Smooth muscle cell (in vitro differentiated cells): ENCODE data around the gene PERCC1. TPM values are rescaled to one million over a fixed set of nuclear protein-coding genes. Genes with fewer than 3 reads are reported as not detected.
"Not testable (repeated sequence)": the region's sequence is repeated elsewhere in the genome, so short reads cannot be mapped to it uniquely, and the experiment has no call there.

Source experiments
- DNase-seq: peaks from one replicate; lab custom pipeline; 2025; ENCODE audit not compliant: unreplicated experiment; lab: John Stamatoyannopoulos, UW
- H2AFZ ChIP-seq: fragments of 200-600 bp; sonication (generic); 2 replicates; pipeline ENCODE4 v1.6.0; 2016; ENCODE audit warnings: antibody characterized with exemption, low read depth, mild to moderate bottlenecking
- H3F3A ChIP-seq: fragments of 200-600 bp; sonication (generic); 2 replicates; pipeline ENCODE4 v1.6.0; 2017; ENCODE audit warnings: antibody characterized with exemption, low read depth
- H3K27ac ChIP-seq: fragments of 200-600 bp; sonication (generic); 2 replicates; pipeline ENCODE4 v1.5.1; 2016; ENCODE audit warnings: low read depth, mild to moderate bottlenecking
- H3K27me3 ChIP-seq: fragments of 200-600 bp; sonication (generic); 2 replicates; pipeline ENCODE4 v1.6.1; 2016; ENCODE audit warnings: low read depth, mild to moderate bottlenecking
- H3K36me3 ChIP-seq: fragments of 200-600 bp; sonication (generic); 2 replicates; pipeline ENCODE4 v1.5.1; 2016; ENCODE audit warnings: low read depth
- H3K4me1 ChIP-seq: fragments of 200-600 bp; sonication (generic); 2 replicates; pipeline ENCODE4 v1.5.1; 2016; ENCODE audit warnings: low read depth
- H3K4me2 ChIP-seq: fragments of 200-600 bp; sonication (generic); 2 replicates; pipeline ENCODE4 v1.6.0; 2016; ENCODE audit warnings: mild to moderate bottlenecking
- H3K4me3 ChIP-seq: fragments of 200-600 bp; sonication (generic); 2 replicates; pipeline ENCODE4 v1.5.1; 2016; ENCODE audit warnings: mild to moderate bottlenecking
- H3K79me2 ChIP-seq: fragments of 200-600 bp; sonication (generic); 2 replicates; pipeline ENCODE4 v1.6.0; 2016; ENCODE audit warnings: low read depth, mild to moderate bottlenecking
- H3K9ac ChIP-seq: fragments of 200-600 bp; sonication (generic); 2 replicates; pipeline ENCODE4 v1.6.0; 2016; ENCODE audit warnings: low read depth
- H3K9me3 ChIP-seq: fragments of 200-600 bp; sonication (generic); replicated peaks from 2 replicates; pipeline ENCODE4 v1.5.1; 2016; ENCODE audit warnings: low read depth
- H4K20me1 ChIP-seq: fragments of 200-600 bp; sonication (generic); 2 replicates; pipeline ENCODE4 v1.6.0; 2016; ENCODE audit warnings: low read depth
- WGBS: methylation state at CpG from one replicate; pipeline ENCODE4 v1.1.7; 2016; ENCODE audit warnings: low lambda C conversion rate; 5-methylcytosine and 5-hydroxymethylcytosine counted together
- polyA plus RNA-seq: library from polyadenylated mRNA; unstranded; fragments of >200 nt; fragmentation: Nextera tagmentation; extraction: Ambion mirVana; gene quantifications from 2 replicates; pipeline ENCODE4 v1.2.1, GENCODE V29; 2016
- total RNA-seq: library from RNA; depleted of rRNA; stranded (reverse); fragments of >200 nt; gene quantifications from 2 replicates; pipeline ENCODE4 v1.2.3, GENCODE V29; 2014
- TF ChIP-seq, protein P1 (sequence below): fragments of 200-600 bp; sonication (generic); IDR thresholded peaks from 2 replicates; pipeline ENCODE4 v1.5.1; 2017; ENCODE audit warnings: borderline replicate concordance, mild to moderate bottlenecking, antibody characterized with exemption; ENCODE audit not compliant: insufficient read depth, poor library complexity, severe bottlenecking

The PERCC1 gene
- total and polyA plus RNA-seq, 2 experiments from 2014 or later: not detected

DNA sequence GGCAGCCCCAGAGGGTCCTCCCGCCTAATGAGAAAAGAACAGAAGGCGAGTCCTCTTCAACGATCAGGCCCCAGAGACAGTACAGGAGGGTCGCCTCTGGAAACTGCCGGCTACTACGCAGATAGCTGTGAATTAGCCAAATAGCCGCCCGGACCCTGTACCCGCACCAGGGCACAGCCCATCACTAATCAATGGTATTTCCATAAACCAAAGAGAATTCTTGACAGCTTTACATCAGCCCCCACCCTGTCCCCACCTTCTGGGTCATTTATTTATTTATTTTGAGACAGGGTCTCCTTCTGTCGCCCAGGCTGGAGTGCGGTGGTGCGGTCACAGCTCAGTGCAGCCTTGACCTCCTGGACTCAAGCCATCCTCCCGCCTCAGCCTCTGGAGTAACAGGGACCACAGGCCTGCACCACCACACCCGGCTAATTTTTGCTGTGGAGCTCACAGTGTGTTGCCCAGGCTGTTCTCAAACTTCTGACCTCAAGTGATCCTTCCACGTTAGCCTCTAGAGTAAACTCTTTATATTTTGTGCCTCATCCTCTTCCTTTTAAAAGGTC lies 44.8 kb downstream of the PERCC1 start:
- peak overlapping the region; percentile 98 for H2AFZ ChIP-seq
- TF ChIP-seq, protein P1, sequence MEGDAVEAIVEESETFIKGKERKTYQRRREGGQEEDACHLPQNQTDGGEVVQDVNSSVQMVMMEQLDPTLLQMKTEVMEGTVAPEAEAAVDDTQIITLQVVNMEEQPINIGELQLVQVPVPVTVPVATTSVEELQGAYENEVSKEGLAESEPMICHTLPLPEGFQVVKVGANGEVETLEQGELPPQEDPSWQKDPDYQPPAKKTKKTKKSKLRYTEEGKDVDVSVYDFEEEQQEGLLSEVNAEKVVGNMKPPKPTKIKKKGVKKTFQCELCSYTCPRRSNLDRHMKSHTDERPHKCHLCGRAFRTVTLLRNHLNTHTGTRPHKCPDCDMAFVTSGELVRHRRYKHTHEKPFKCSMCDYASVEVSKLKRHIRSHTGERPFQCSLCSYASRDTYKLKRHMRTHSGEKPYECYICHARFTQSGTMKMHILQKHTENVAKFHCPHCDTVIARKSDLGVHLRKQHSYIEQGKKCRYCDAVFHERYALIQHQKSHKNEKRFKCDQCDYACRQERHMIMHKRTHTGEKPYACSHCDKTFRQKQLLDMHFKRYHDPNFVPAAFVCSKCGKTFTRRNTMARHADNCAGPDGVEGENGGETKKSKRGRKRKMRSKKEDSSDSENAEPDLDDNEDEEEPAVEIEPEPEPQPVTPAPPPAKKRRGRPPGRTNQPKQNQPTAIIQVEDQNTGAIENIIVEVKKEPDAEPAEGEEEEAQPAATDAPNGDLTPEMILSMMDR: no peak
- no peaks in the 10 kb centered on the region for H4K20me1 ChIP-seq
- peaks cover 37% of the 10 kb centered on the region for H3K79me2 ChIP-seq
- H3K4me3 ChIP-seq: peak overlapping the region; percentile 77
- H3K4me2 ChIP-seq: peak overlapping the region; percentile 94
- peak overlapping the region; percentile 67 for H3K27ac ChIP-seq
- no peaks in the 10 kb centered on the region for H3K27me3 ChIP-seq
- H3F3A ChIP-seq: no peaks in the 10 kb centered on the region
- H3K9ac ChIP-seq: peak overlapping the region; percentile 95
- H3K4me1 ChIP-seq: peaks cover 7% of the 10 kb centered on the region
- H3K36me3 ChIP-seq: no peaks in the 10 kb centered on the region
- 82% methylated on average over 15 of the region's 15 CpGs for WGBS
- no peaks in the 10 kb centered on the region for H3K9me3 ChIP-seq
- DNase-seq: no peak

DNA sequence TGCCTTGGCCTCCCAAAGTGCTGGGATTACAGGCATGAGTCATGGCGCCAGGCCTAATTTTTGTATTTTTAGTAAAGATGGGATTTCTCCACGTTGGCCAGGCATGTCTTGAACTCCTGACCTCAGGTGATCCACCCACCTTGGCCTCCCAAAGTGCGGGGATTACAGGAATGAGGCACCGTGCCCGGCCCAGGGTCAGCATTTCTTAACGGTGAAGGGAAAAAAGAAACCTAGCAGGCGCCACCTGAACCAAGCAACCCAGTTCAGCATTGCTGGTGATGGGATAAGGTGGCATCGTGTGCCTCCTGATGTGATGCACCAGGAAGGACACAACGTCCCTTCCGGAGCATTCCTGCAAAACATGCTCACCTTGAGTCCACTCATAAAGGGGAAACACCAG lies 46.2 kb downstream of the PERCC1 start:
- Histone ChIP-seq H3K9me3 (no peaks in the 10 kb centered on the region), H3K9ac (no peak overlapping the region), H3K36me3 (no peaks in the 10 kb centered on the region), H4K20me1 (no peaks in the 10 kb centered on the region), H3K27me3 (no peaks in the 10 kb centered on the region), H3K4me2 (no peak overlapping the region), H3K4me1 (peaks cover 7% of the 10 kb centered on the region), H3K27ac (no peak overlapping the region), H3F3A (no peaks in the 10 kb centered on the region), H2AFZ (no peak overlapping the region), H3K4me3 (no peak overlapping the region), H3K79me2 (peaks cover 26% of the 10 kb centered on the region)
- 96% methylated on average over 10 of the region's 10 CpGs for WGBS
- DNase-seq: no peak
- TF ChIP-seq, protein P1: no peak

DNA sequence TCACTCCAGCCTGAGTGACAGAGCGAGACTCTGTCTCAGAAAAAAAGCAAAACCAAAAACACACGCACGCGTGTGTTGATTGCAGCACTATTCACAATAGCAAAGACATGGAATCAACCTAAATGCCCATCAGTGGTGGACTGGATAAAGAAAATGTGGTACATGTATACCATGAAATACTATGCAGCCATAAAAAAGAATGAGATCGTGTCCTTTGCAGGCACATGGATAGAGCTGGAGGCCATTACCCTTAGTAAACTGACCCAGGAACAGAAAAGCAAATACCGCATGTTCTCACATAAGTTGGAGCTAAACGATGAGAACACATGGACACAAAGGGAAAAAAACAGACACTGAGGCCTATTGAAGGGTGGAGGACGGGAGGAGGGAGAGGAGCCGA lies 48.1 kb downstream of the PERCC1 start:
- not testable (repeated sequence) for H3K9ac ChIP-seq, H3K4me3 ChIP-seq, H3K4me1 ChIP-seq, H4K20me1 ChIP-seq, H3K79me2 ChIP-seq, H3F3A ChIP-seq, H2AFZ ChIP-seq, H3K9me3 ChIP-seq, H3K27me3 ChIP-seq, H3K27ac ChIP-seq, DNase-seq, H3K36me3 ChIP-seq, H3K4me2 ChIP-seq
- WGBS: 95% methylated on average over 9 of the region's 9 CpGs

DNA sequence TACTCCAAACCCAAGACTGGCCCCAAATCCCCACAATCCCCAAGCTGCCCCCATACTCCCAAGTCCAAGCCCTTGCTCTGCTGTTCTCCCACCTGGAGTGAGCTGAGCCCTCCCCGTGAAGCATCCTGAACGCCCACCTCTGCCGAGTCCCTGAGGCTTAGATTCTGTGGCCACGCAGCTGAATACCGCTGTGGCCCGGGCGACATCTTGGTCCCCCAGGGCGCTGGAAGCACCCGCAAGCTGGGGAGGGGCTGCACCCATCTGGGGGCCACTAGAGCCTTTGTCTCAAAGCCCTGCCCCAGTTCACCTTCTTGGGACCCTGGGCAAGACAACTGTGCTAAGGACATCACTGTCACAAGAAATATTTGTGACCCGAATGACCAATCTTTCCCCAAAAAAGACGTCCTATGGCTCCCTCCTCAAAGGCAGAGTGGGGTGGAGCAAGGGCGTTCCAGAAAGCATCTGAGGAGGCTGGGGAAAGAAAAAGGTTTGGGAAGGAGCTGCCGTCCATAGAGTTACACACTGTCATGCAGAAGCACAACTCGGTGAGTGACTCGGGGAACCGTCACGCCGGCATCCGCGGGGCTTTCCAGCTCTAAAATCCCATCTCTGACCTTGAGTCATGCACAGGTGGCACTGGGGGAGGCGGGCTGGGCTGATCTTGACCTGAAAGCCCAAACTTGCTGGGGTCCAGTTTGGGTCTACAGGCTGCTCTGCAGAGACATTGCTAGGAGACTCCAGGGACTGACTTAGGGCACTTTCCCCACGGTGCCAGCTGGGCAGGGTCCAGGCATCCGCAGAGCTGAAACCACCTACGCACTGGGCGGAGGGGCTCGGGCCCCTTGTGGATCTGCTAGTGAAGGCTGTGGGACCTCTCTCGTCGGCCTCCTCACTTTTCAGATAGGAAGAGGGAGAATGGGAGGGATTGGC lies 51.3 kb downstream of the PERCC1 start:
- H3K27ac ChIP-seq: no peak overlapping the region
- H3K36me3 ChIP-seq: no peaks in the 10 kb centered on the region
- no peak overlapping the region for H3K4me2 ChIP-seq
- H2AFZ ChIP-seq: no peak overlapping the region
- H3K27me3 ChIP-seq: no peaks in the 10 kb centered on the region
- no peaks in the 10 kb centered on the region for H4K20me1 ChIP-seq
- H3K4me3 ChIP-seq: no peak overlapping the region
- H3K9me3 ChIP-seq: no peaks in the 10 kb centered on the region
- TF ChIP-seq, protein P1: no peak
- no peaks in the 10 kb centered on the region for H3F3A ChIP-seq
- no peak for DNase-seq
- no peaks in the 10 kb centered on the region for H3K4me1 ChIP-seq
- no peak overlapping the region for H3K9ac ChIP-seq
- no peaks in the 10 kb centered on the region for H3K79me2 ChIP-seq
- WGBS: 87% methylated on average over 28 of the region's 28 CpGs

Other genes starting within 250 kb of the PERCC1 start
- gene TPSG1, start 205.8 kb upstream of the PERCC1 start, total RNA-seq: not detected in 2 replicates
- gene TPSG1, start 205.8 kb upstream of the PERCC1 start, polyA plus RNA-seq: not detected in 2 replicates
- not detected in 2 replicates for gene TPSB2, start 200.9 kb upstream of the PERCC1 start, total RNA-seq
- not detected in 2 replicates for gene TPSB2, start 200.9 kb upstream of the PERCC1 start, polyA plus RNA-seq
- not detected in 2 replicates for gene TPSAB1, start 190.4 kb upstream of the PERCC1 start, total RNA-seq
- gene TPSAB1, start 190.4 kb upstream of the PERCC1 start, polyA plus RNA-seq: not detected in 2 replicates
- not detected in 2 replicates for gene TPSD1, start 175.0 kb upstream of the PERCC1 start, total RNA-seq
- gene TPSD1, start 175.0 kb upstream of the PERCC1 start, polyA plus RNA-seq: not detected in 2 replicates
- 51.5 and 95.9 TPM in 2 replicates for gene UBE2I, start 121.4 kb upstream of the PERCC1 start, total RNA-seq
- gene UBE2I, start 121.4 kb upstream of the PERCC1 start, polyA plus RNA-seq: 169 and 180 TPM in 2 replicates
- 0.31 TPM in 1 of 2 replicates, not detected in the other for gene BAIAP3, start 97.4 kb upstream of the PERCC1 start, total RNA-seq
- 0.34 and 0.51 TPM in 2 replicates for gene BAIAP3, start 97.4 kb upstream of the PERCC1 start, polyA plus RNA-seq
- 54.9 and 55.2 TPM in 2 replicates for gene TSR3, start 79.2 kb upstream of the PERCC1 start, total RNA-seq
- gene TSR3, start 79.2 kb upstream of the PERCC1 start, polyA plus RNA-seq: 142 TPM in 2 replicates
- gene GNPTG, start 79.1 kb upstream of the PERCC1 start, total RNA-seq: 28.0 and 34.4 TPM in 2 replicates
- 73.3 and 79.2 TPM in 2 replicates for gene GNPTG, start 79.1 kb upstream of the PERCC1 start, polyA plus RNA-seq
- 5.2 and 8.2 TPM in 2 replicates for gene UNKL, start 16.4 kb upstream of the PERCC1 start, total RNA-seq
- gene UNKL, start 16.4 kb upstream of the PERCC1 start, polyA plus RNA-seq: 6.2 and 9.3 TPM in 2 replicates
- 17.2 and 21.8 TPM in 2 replicates for gene UQCC4, start 10.3 kb upstream of the PERCC1 start, total RNA-seq
- 29.6 and 33.0 TPM in 2 replicates for gene UQCC4, start 10.3 kb upstream of the PERCC1 start, polyA plus RNA-seq
- not detected in 2 replicates for gene CCDC154, start 13.5 kb downstream of the PERCC1 start, total RNA-seq
- 0.24 and 1.0 TPM in 2 replicates for gene CCDC154, start 13.5 kb downstream of the PERCC1 start, polyA plus RNA-seq
- 15.6 and 25.9 TPM in 2 replicates for gene CLCN7, start 44.0 kb downstream of the PERCC1 start, total RNA-seq
- 45.2 and 59.9 TPM in 2 replicates for gene CLCN7, start 44.0 kb downstream of the PERCC1 start, polyA plus RNA-seq
- not detected in 2 replicates for gene PTX4, start 57.9 kb downstream of the PERCC1 start, total RNA-seq
- not detected in 2 replicates for gene PTX4, start 57.9 kb downstream of the PERCC1 start, polyA plus RNA-seq
- 4.8 and 6.5 TPM in 2 replicates for gene TELO2, start 62.3 kb downstream of the PERCC1 start, total RNA-seq
- gene TELO2, start 62.3 kb downstream of the PERCC1 start, polyA plus RNA-seq: 22.9 and 25.1 TPM in 2 replicates
- gene TMEM204, start 102.6 kb downstream of the PERCC1 start, total RNA-seq: 0.31 and 0.90 TPM in 2 replicates
- 3.0 and 4.2 TPM in 2 replicates for gene TMEM204, start 102.6 kb downstream of the PERCC1 start, polyA plus RNA-seq
- 24.8 and 30.0 TPM in 2 replicates for gene IFT140, start 181.0 kb downstream of the PERCC1 start, total RNA-seq
- gene IFT140, start 181.0 kb downstream of the PERCC1 start, polyA plus RNA-seq: 17.2 and 24.1 TPM in 2 replicates
- gene CRAMP1, start 181.3 kb downstream of the PERCC1 start, total RNA-seq: 7.3 and 16.5 TPM in 2 replicates
- 6.3 and 7.9 TPM in 2 replicates for gene CRAMP1, start 181.3 kb downstream of the PERCC1 start, polyA plus RNA-seq
- gene JPT2, start 247.2 kb downstream of the PERCC1 start, total RNA-seq: 28.6 and 33.4 TPM in 2 replicates
- 7.2 and 11.2 TPM in 2 replicates for gene JPT2, start 247.2 kb downstream of the PERCC1 start, polyA plus RNA-seq